ENCODE measurements around the gene G6PD.

G6PD gene

DNA sequence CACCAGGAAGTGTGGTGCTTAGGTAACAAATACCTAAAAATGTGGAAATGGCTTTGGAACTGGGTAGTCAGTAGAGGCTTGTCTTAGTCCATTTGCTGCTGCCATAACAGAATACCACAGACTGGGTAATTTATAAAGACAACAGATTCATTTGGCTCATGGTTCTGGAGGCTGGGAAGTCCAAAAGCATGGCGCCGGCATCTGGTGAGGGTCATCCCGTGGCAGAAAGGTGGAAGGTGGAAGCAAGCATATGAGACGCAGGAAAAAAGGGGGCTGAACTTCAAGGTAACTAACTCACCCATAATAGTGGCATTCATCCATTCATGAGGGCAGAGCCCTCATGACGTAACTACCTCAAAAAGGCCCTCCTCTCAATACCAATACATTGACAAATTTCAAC lies 37.2 kb downstream of the G6PD start:
- Histone ChIP-seq H3K79me1 (replicated peaks; ENCODE audit: low read length, poor library complexity, severe bottlenecking) (peaks cover 4% of the 10 kb centered on the region), H3K4me3 (ENCODE audit: insufficient read depth in 1 of 2, low read depth in 1 of 2, low read length in 2 of 2) (no peak overlapping the region), H2BK5ac (ENCODE audit: low read depth, low read length, poor library complexity, severe bottlenecking) (no peak overlapping the region), H2AFZ (ENCODE audit: low read depth, low read length) (no peak overlapping the region), H3K4me1 (ENCODE audit: control insufficient read depth, insufficient read depth, low read depth, low read length) (peaks cover 10% of the 10 kb centered on the region), H3K36me3 (ENCODE audit: control insufficient read depth in 1 of 2, insufficient read depth in 2 of 2, low read depth in 1 of 2, low read length in 2 of 2) (peaks cover 28 to 45% of the 10 kb centered on the region in 2 experiments), H3K14ac (ENCODE audit: low read length in 2 of 2) (no peak overlapping the region), H2BK15ac (ENCODE audit: low read depth, poor library complexity, severe bottlenecking) (no peak overlapping the region), H3K9me3 (ENCODE audit: control insufficient read depth, low read length) (peaks cover 10% of the 10 kb centered on the region), H3K18ac (ENCODE audit: low read depth in 1 of 2, low read length in 2 of 2) (no peak overlapping the region), H3K27me3 (ENCODE audit: control insufficient read depth in 1 of 2, insufficient read depth in 1 of 2, low read length in 2 of 2) (no peaks in the 10 kb centered on the region), H3K9ac (ENCODE audit: low read length) (no peak overlapping the region), H3K4ac (ENCODE audit: low read depth in 1 of 2, low read length in 2 of 2) (no peak overlapping the region), H3K23ac (ENCODE audit: low read length in 2 of 2) (no peak overlapping the region), H2BK120ac (ENCODE audit: low read depth, low read length) (no peak overlapping the region), H4K8ac (ENCODE audit: low read length) (no peak overlapping the region), H2BK12ac (ENCODE audit: low read length in 2 of 2) (no peak overlapping the region), H2AK5ac (ENCODE audit: low read length, severe bottlenecking) (no peak overlapping the region), H4K91ac (ENCODE audit: low read length) (no peak overlapping the region), H3K4me2 (ENCODE audit: low read length, poor library complexity, severe bottlenecking) (no peak overlapping the region), H3K27ac (ENCODE audit: low read length, poor library complexity, severe bottlenecking) (no peak overlapping the region)
- DNase-seq = no peak
- 100% methylated on average over 2 of the region's 5 CpGs for WGBS

GRCh38 chrX:154508384-154508745 lies 38.3 kb downstream of the G6PD start:
- peaks cover 4% of the 10 kb centered on the region for H3K79me1 ChIP-seq (replicated peaks; ENCODE audit: low read length, poor library complexity, severe bottlenecking)
- no peak overlapping the region for H2BK120ac ChIP-seq (ENCODE audit: low read depth, low read length)
- H2AK5ac ChIP-seq (ENCODE audit: low read length, severe bottlenecking) = no peak overlapping the region
- H2BK12ac ChIP-seq (ENCODE audit: low read length in 2 of 2) = no peak overlapping the region
- no peak overlapping the region for H3K4me3 ChIP-seq (ENCODE audit: insufficient read depth in 1 of 2, low read depth in 1 of 2, low read length in 2 of 2)
- 94% methylated on average over 13 of the region's 13 CpGs for WGBS
- H3K4ac ChIP-seq (ENCODE audit: low read depth in 1 of 2, low read length in 2 of 2) = no peak overlapping the region
- H3K9me3 ChIP-seq (ENCODE audit: control insufficient read depth, low read length) = peaks cover 10% of the 10 kb centered on the region
- no peak overlapping the region for H4K91ac ChIP-seq (ENCODE audit: low read length)
- H2AFZ ChIP-seq (ENCODE audit: low read depth, low read length) = no peak overlapping the region
- H3K14ac ChIP-seq (ENCODE audit: low read length in 2 of 2) = no peak overlapping the region
- no peak overlapping the region for H3K9ac ChIP-seq (ENCODE audit: low read length)
- H3K27ac ChIP-seq (ENCODE audit: low read length, poor library complexity, severe bottlenecking) = no peak overlapping the region
- H2BK5ac ChIP-seq (ENCODE audit: low read depth, low read length, poor library complexity, severe bottlenecking) = no peak overlapping the region
- no peak for DNase-seq
- no peak overlapping the region for H2BK15ac ChIP-seq (ENCODE audit: low read depth, poor library complexity, severe bottlenecking)
- H3K36me3 ChIP-seq (ENCODE audit: control insufficient read depth in 1 of 2, insufficient read depth in 2 of 2, low read depth in 1 of 2, low read length in 2 of 2) = peaks cover 28 to 45% of the 10 kb centered on the region in 2 experiments
- H4K8ac ChIP-seq (ENCODE audit: low read length) = no peak overlapping the region
- no peak overlapping the region for H3K18ac ChIP-seq (ENCODE audit: low read depth in 1 of 2, low read length in 2 of 2)
- no peaks in the 10 kb centered on the region for H3K27me3 ChIP-seq (ENCODE audit: control insufficient read depth in 1 of 2, insufficient read depth in 1 of 2, low read length in 2 of 2)
- H3K23ac ChIP-seq (ENCODE audit: low read length in 2 of 2) = no peak overlapping the region
- H3K4me1 ChIP-seq (ENCODE audit: control insufficient read depth, insufficient read depth, low read depth, low read length) = peaks cover 10% of the 10 kb centered on the region
- no peak overlapping the region for H3K4me2 ChIP-seq (ENCODE audit: low read length, poor library complexity, severe bottlenecking)

- Histone ChIP-seq H2BK12ac (ENCODE audit: low read length in 2 of 2) (no peak overlapping the region), H3K4me1 (ENCODE audit: control insufficient read depth, insufficient read depth, low read depth, low read length) (peaks cover 10% of the 10 kb centered on the region), H2BK15ac (ENCODE audit: low read depth, poor library complexity, severe bottlenecking) (no peak overlapping the region), H2BK5ac (ENCODE audit: low read depth, low read length, poor library complexity, severe bottlenecking) (no peak overlapping the region), H2AK5ac (ENCODE audit: low read length, severe bottlenecking) (no peak overlapping the region), H3K9me3 (ENCODE audit: control insufficient read depth, low read length) (peaks cover 10% of the 10 kb centered on the region), H3K4me3 (ENCODE audit: insufficient read depth in 1 of 2, low read depth in 1 of 2, low read length in 2 of 2) (no peak overlapping the region), H3K23ac (ENCODE audit: low read length in 2 of 2) (no peak overlapping the region), H4K8ac (ENCODE audit: low read length) (no peak overlapping the region), H3K4me2 (ENCODE audit: low read length, poor library complexity, severe bottlenecking) (no peak overlapping the region), H2BK120ac (ENCODE audit: low read depth, low read length) (no peak overlapping the region), H3K18ac (ENCODE audit: low read depth in 1 of 2, low read length in 2 of 2) (no peak overlapping the region), H2AFZ (ENCODE audit: low read depth, low read length) (no peak overlapping the region), H4K91ac (ENCODE audit: low read length) (no peak overlapping the region), H3K9ac (ENCODE audit: low read length) (no peak overlapping the region), H3K27ac (ENCODE audit: low read length, poor library complexity, severe bottlenecking) (no peak overlapping the region), H3K79me1 (replicated peaks; ENCODE audit: low read length, poor library complexity, severe bottlenecking) (peaks cover 4% of the 10 kb centered on the region), H3K14ac (ENCODE audit: low read length in 2 of 2) (no peak overlapping the region), H3K36me3 (ENCODE audit: control insufficient read depth in 1 of 2, insufficient read depth in 2 of 2, low read depth in 1 of 2, low read length in 2 of 2) (peaks cover 28 to 43% of the 10 kb centered on the region in 2 experiments), H3K4ac (ENCODE audit: low read depth in 1 of 2, low read length in 2 of 2) (no peak overlapping the region), H3K27me3 (ENCODE audit: control insufficient read depth in 1 of 2, insufficient read depth in 1 of 2, low read length in 2 of 2) (no peaks in the 10 kb centered on the region)
- no peak for DNase-seq
- WGBS = 92% methylated on average over 16 of the region's 24 CpGs
These were observed 38.8 kb downstream of the G6PD start for GRCh38 chrX:154507673-154508383.

DNA sequence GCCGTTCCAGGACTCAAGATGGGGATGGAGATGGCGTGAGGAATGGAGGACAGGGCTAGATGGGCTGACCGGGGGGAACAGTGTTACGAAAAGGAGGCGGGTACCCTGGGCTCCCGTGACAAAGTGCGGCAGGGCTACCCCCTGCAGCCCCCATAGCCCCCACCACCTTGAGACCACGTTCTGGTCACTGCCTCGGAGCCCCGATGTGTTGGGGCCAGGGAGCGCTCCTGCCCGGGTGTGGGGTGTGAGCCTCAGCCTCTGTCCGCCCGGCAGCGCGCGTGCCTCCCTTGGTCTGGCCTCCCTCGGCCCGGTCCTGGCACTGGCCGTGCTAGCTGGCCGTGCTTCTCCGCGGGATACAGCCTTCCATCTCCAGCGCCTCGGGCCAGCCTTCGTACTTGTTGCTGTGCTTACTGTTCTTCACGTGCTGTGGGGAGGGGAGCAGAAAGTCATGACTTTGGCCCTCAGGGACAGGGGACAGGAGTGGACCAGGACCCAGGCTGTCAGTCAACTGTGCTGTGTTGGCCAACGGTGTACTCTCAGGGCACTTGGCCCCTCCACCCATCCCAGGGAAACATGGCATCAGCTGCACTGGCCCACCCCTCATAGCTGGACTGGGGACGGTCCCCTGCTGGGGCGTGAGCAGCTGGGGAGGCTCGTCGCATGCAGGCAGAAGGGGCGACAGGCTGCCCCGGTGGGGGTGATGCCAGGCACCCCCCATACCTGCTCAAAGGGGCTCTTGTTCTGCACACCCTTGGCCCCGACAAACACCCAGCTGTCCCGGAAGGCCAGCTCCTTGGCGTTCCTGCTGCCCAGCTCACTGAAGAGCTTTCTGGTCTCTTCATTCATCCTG lies 39.9 kb downstream of the G6PD start:
- no peak overlapping the region for H2BK5ac ChIP-seq (ENCODE audit: low read depth, low read length, poor library complexity, severe bottlenecking)
- no peak overlapping the region for H2AFZ ChIP-seq (ENCODE audit: low read depth, low read length)
- no peak overlapping the region for H3K9ac ChIP-seq (ENCODE audit: low read length)
- H2BK120ac ChIP-seq (ENCODE audit: low read depth, low read length) = no peak overlapping the region
- peaks cover 1% of the 10 kb centered on the region for H3K79me1 ChIP-seq (replicated peaks; ENCODE audit: low read length, poor library complexity, severe bottlenecking)
- WGBS = 93% methylated on average over 27 of the region's 37 CpGs
- no peak overlapping the region for H2AK5ac ChIP-seq (ENCODE audit: low read length, severe bottlenecking)
- no peak overlapping the region for H3K27ac ChIP-seq (ENCODE audit: low read length, poor library complexity, severe bottlenecking)
- H3K36me3 ChIP-seq (ENCODE audit: control insufficient read depth in 1 of 2, insufficient read depth in 2 of 2, low read depth in 1 of 2, low read length in 2 of 2) = peaks cover 28 to 35% of the 10 kb centered on the region in 2 experiments
- H3K4ac ChIP-seq (ENCODE audit: low read depth in 1 of 2, low read length in 2 of 2) = no peak overlapping the region
- peak overlapping the region in 1 of 2 experiments; percentile 78 for H3K23ac ChIP-seq (ENCODE audit: low read length in 2 of 2)
- H3K4me3 ChIP-seq (ENCODE audit: insufficient read depth in 1 of 2, low read depth in 1 of 2, low read length in 2 of 2) = peak overlapping the region in 1 of 2 experiments; percentile 9
- peaks cover 10% of the 10 kb centered on the region for H3K4me1 ChIP-seq (ENCODE audit: control insufficient read depth, insufficient read depth, low read depth, low read length)
- no peak for DNase-seq
- peaks cover 0 to 4% of the 10 kb centered on the region in 2 experiments for H3K27me3 ChIP-seq (ENCODE audit: control insufficient read depth in 1 of 2, insufficient read depth in 1 of 2, low read length in 2 of 2)
- H3K18ac ChIP-seq (ENCODE audit: low read depth in 1 of 2, low read length in 2 of 2) = no peak overlapping the region
- peak overlapping the region; percentile 64 for H4K8ac ChIP-seq (ENCODE audit: low read length)
- no peak overlapping the region for H3K14ac ChIP-seq (ENCODE audit: low read length in 2 of 2)
- H4K91ac ChIP-seq (ENCODE audit: low read length) = peak overlapping the region; percentile 50
- no peak overlapping the region for H2BK15ac ChIP-seq (ENCODE audit: low read depth, poor library complexity, severe bottlenecking)
- peaks cover 10% of the 10 kb centered on the region for H3K9me3 ChIP-seq (ENCODE audit: control insufficient read depth, low read length)
- no peak overlapping the region for H3K4me2 ChIP-seq (ENCODE audit: low read length, poor library complexity, severe bottlenecking)
- no peak overlapping the region for H2BK12ac ChIP-seq (ENCODE audit: low read length in 2 of 2)

Data from mesenchymal stem cell (in vitro differentiated cells and primary cell).